WI38 (cell line): Measurements from ENCODE around the gene QPCTL.

Experiments
- H3K4me3 ChIP-seq: 2 replicates; pipeline ENCODE4 v1.5.1; 2011; ENCODE audit warnings: low read depth, mild to moderate bottlenecking, control low read depth, low read length
- CTCF ChIP-seq: IDR thresholded peaks from 2 replicates; pipeline ENCODE4 v1.5.1; 2012; ENCODE audit warnings: low read depth, mild to moderate bottlenecking, control low read depth, low read length

QPCTL gene

GRCh38 chr19:45650722-45651121, 41.7 kb upstream of the QPCTL start:
- no peak for TF ChIP-seq CTCF

GRCh38 chr19:45653634-45654033, 38.8 kb upstream of the QPCTL start:
- H3K4me3 ChIP-seq, result no peak overlapping the region
- no peak for TF ChIP-seq CTCF

More at GRCh38 chr19:45650722-45651121, 41.7 kb upstream of the QPCTL start:
- no peak overlapping the region for H3K4me3 ChIP-seq

- TF ChIP-seq CTCF, result no peak
- no peak overlapping the region for H3K4me3 ChIP-seq
Measured at GRCh38 chr19:45655073-45655472, 37.4 kb upstream of the QPCTL start.

- H3K4me3 ChIP-seq, result no peak overlapping the region
- no peak for TF ChIP-seq CTCF
Measured at GRCh38 chr19:45657520-45658167, 34.8 kb upstream of the QPCTL start.

GRCh38 chr19:45659096-45659729, 33.3 kb upstream of the QPCTL start:
- no peak overlapping the region for H3K4me3 ChIP-seq
- no peak for TF ChIP-seq CTCF

- H3K4me3 ChIP-seq, result no peak overlapping the region
- no peak for TF ChIP-seq CTCF
Measured at GRCh38 chr19:45660636-45661035, 31.8 kb upstream of the QPCTL start.

- H3K4me3 ChIP-seq, result no peak overlapping the region
- no peak for TF ChIP-seq CTCF
Measured at GRCh38 chr19:45663800-45664199, 28.7 kb upstream of the QPCTL start.
